A673 (cell line): Measurements from ENCODE around the gene GLA. TPM values are rescaled to one million over a fixed set of nuclear protein-coding genes. Genes with fewer than 3 reads are reported as not detected.

Experiments
- BruUV-seq: library from RNA; stranded (reverse); fragments of 400-500 nt; replicated peaks from 2 replicates; lab custom pipeline; 2021; lab: Mats Ljungman, UMichigan
- CTCF ChIA-PET: fragments of 300-600 bp; sonication (Branson Sonifier 250); formaldehyde crosslinking; loops from one replicate; lab custom pipeline; 2022; ENCODE audit warnings: antibody characterized with exemption; lab: Charles Lee
- POLR2A ChIA-PET: fragments of 300-600 bp; sonication (Branson Sonifier 250); formaldehyde crosslinking; loops from one replicate; lab custom pipeline; 2022; ENCODE audit warnings: antibody characterized with exemption; ENCODE audit not compliant: low non-redundant PET; lab: Charles Lee
- DNase-seq: peaks from one replicate; pipeline ENCODE4 v3.0.0-alpha.2; 2015; ENCODE audit warnings: low spot score
- H3K27ac ChIP-seq: fragments of 200-600 bp; sonication (generic); 2 replicates; pipeline ENCODE4 v1.5.1; 2016; ENCODE audit warnings: mixed run types, low read depth, mild to moderate bottlenecking, mixed read lengths, antibody characterized with exemption, low read length; ENCODE audit not compliant: poor library complexity, severe bottlenecking
- H3K27me3 ChIP-seq: fragments of 200-600 bp; sonication (generic); replicated peaks from 2 replicates; pipeline ENCODE4 v1.6.1; 2017; ENCODE audit warnings: mixed run types, low read depth, mild to moderate bottlenecking, mixed read lengths, antibody characterized with exemption, low read length; ENCODE audit not compliant: insufficient read depth, poor library complexity
- H3K36me3 ChIP-seq: fragments of 200-600 bp; sonication (generic); 2 replicates; pipeline ENCODE4 v1.6.1; 2016; ENCODE audit warnings: mixed run types, mild to moderate bottlenecking, mixed read lengths, antibody characterized with exemption, low read length; ENCODE audit not compliant: insufficient read depth, poor library complexity, severe bottlenecking
- H3K4me1 ChIP-seq: fragments of 200-600 bp; sonication (generic); 2 replicates; pipeline ENCODE4 v1.6.1; 2017; ENCODE audit warnings: mixed run types, mild to moderate bottlenecking, mixed read lengths, antibody characterized with exemption, low read length; ENCODE audit not compliant: insufficient read depth, poor library complexity, severe bottlenecking
- H3K4me3 ChIP-seq: fragments of 200-600 bp; sonication (generic); 2 replicates; pipeline ENCODE4 v1.5.1; 2016; ENCODE audit warnings: low read depth, mixed run types, mild to moderate bottlenecking, mixed read lengths, low read length; ENCODE audit not compliant: poor library complexity, severe bottlenecking
- H3K9me3 ChIP-seq: fragments of 200-600 bp; sonication (generic); 2 replicates; pipeline ENCODE4 v1.6.1; 2016; ENCODE audit warnings: mixed run types, low read depth, mild to moderate bottlenecking, mixed read lengths, antibody characterized with exemption, low read length; ENCODE audit not compliant: poor library complexity, severe bottlenecking
- CTCF ChIP-seq: fragments of 300-800, 200-600 bp; sonication (generic); conservative IDR thresholded peaks from 2 replicates; pipeline ENCODE4 v1.5.1; 2017; ENCODE audit warnings: low read depth, mild to moderate bottlenecking, antibody characterized with exemption, low read length, moderate library complexity, mixed read lengths
- EZH2 ChIP-seq: fragments of 200-600 bp; sonication (generic); IDR thresholded peaks from 2 replicates; pipeline ENCODE4 v1.6.1; 2017; ENCODE audit warnings: borderline replicate concordance, low read depth, mild to moderate bottlenecking, mixed read lengths, antibody characterized with exemption, low read length; ENCODE audit not compliant: poor library complexity, severe bottlenecking
- intact Hi-C: fragments of 100-400 bp; cut with micrococcal nuclease; formaldehyde crosslinking; loops from one replicate; pipeline ENCODE4 v1.10.0; 2022; ENCODE audit not compliant: unreplicated experiment
- total RNA-seq: library from RNA; stranded (reverse); gene quantifications from 2 replicates; pipeline ENCODE4 v1.2.3, GENCODE V29; 2021

Gene GLA
- total RNA-seq, 1 experiment from 2014 or later, result 61.8 TPM

GRCh38 chrX:101410461-101410860 is 2.7 kb upstream of the GLA start:
- no peaks in the 10 kb centered on the region for H3K9me3 ChIP-seq
- H3K27ac ChIP-seq, result no peak overlapping the region
- no peak for DNase-seq
- TF ChIP-seq CTCF (no peak), EZH2 (no peak)
- peaks cover 5% of the 10 kb centered on the region for H3K4me1 ChIP-seq
- H3K4me3 ChIP-seq, result peak overlapping the region; percentile 80
- ChIA-PET CTCF (no interaction called here), POLR2A (no interaction called here)
- no peaks in the 10 kb centered on the region for H3K27me3 ChIP-seq
- BruUV-seq, result no TSS peak
- peaks cover 14% of the 10 kb centered on the region for H3K36me3 ChIP-seq
- intact Hi-C loops, result loop anchor here (10.0 kb wide), 1 partner anchor 144 kb away; the partner anchor contains the start of gene ARMCX1

GRCh38 chrX:101409043-101409442 is 1.3 kb upstream of the GLA start:
- Histone ChIP-seq H3K4me3 (peak overlapping the region; percentile 80), H3K4me1 (peaks cover 5% of the 10 kb centered on the region), H3K27ac (peak overlapping the region; percentile 98), H3K9me3 (no peaks in the 10 kb centered on the region), H3K36me3 (peaks cover 14% of the 10 kb centered on the region), H3K27me3 (no peaks in the 10 kb centered on the region)
- ChIA-PET POLR2A (no interaction called here), CTCF (no interaction called here)
- intact Hi-C loops, result no loop called here
- BruUV-seq, result no TSS peak
- TF ChIP-seq EZH2, result no peak
- TF ChIP-seq CTCF, result no peak
- no peak for DNase-seq

GRCh38 chrX:101408532-101408841 is 762 bp upstream of the GLA start:
- TF ChIP-seq CTCF (no peak), EZH2 (no peak)
- peak overlapping the region; percentile 80 for H3K4me3 ChIP-seq
- intact Hi-C loops, result no loop called here
- DNase-seq, result no peak
- H3K36me3 ChIP-seq, result peaks cover 14% of the 10 kb centered on the region
- peaks cover 5% of the 10 kb centered on the region for H3K4me1 ChIP-seq
- peak overlapping the region; percentile 98 for H3K27ac ChIP-seq
- no peaks in the 10 kb centered on the region for H3K9me3 ChIP-seq
- ChIA-PET POLR2A (no interaction called here), CTCF (no interaction called here)
- BruUV-seq, result TSS peak; percentile 65
- no peaks in the 10 kb centered on the region for H3K27me3 ChIP-seq
